SK-N-MC (cell line): ENCODE measurements around the gene ANKS6.

Source experiments
- DNase-seq: peaks from one replicate; pipeline ENCODE4 v3.0.0-alpha.2; 2011; ENCODE audit warnings: low read depth, low spot score
- H3K27ac ChIP-seq: fragments of 200-600 bp; sonication (generic); 2 replicates; pipeline ENCODE4 v1.5.1; 2016; ENCODE audit warnings: mixed run types
- H3K36me3 ChIP-seq: fragments of 200-600 bp; sonication (generic); 2 replicates; pipeline ENCODE4 v1.6.1; 2017; ENCODE audit warnings: antibody characterized with exemption, low read length, mixed read lengths; ENCODE audit not compliant: insufficient read depth
- H3K4me3 ChIP-seq: fragments of 200-600 bp; sonication (generic); 2 replicates; pipeline ENCODE4 v1.5.1; 2016
- H3K9ac ChIP-seq: fragments of 200-600 bp; sonication (generic); 2 replicates; pipeline ENCODE4 v1.8.0; 2017; ENCODE audit warnings: mixed run types, mixed read lengths; ENCODE audit not compliant: insufficient read length
- H3K9me3 ChIP-seq: fragments of 200-600 bp; sonication (generic); 2 replicates; pipeline ENCODE4 v1.6.1; 2017; ENCODE audit warnings: low read depth, mild to moderate bottlenecking, antibody characterized with exemption, low read length, moderate library complexity, mixed read lengths
- EZH2 ChIP-seq: fragments of 200-600 bp; sonication (generic); IDR thresholded peaks from one replicate; pipeline ENCODE4 v1.6.1; 2017; ENCODE audit warnings: antibody characterized with exemption
- FOXP2 ChIP-seq: optimal IDR thresholded peaks from 2 replicates; pipeline ENCODE3; 2011; ENCODE audit warnings: mild to moderate bottlenecking, moderate library complexity; ENCODE audit not compliant: insufficient read depth; ENCODE audit errors: extremely low read length, control extremely low read depth
- POLR2AphosphoS5 ChIP-seq: IDR thresholded peaks from 2 replicates; pipeline ENCODE4 v1.6.1; 2012; ENCODE audit warnings: mild to moderate bottlenecking, low read depth, low read length, borderline replicate concordance

The ANKS6 gene

DNA sequence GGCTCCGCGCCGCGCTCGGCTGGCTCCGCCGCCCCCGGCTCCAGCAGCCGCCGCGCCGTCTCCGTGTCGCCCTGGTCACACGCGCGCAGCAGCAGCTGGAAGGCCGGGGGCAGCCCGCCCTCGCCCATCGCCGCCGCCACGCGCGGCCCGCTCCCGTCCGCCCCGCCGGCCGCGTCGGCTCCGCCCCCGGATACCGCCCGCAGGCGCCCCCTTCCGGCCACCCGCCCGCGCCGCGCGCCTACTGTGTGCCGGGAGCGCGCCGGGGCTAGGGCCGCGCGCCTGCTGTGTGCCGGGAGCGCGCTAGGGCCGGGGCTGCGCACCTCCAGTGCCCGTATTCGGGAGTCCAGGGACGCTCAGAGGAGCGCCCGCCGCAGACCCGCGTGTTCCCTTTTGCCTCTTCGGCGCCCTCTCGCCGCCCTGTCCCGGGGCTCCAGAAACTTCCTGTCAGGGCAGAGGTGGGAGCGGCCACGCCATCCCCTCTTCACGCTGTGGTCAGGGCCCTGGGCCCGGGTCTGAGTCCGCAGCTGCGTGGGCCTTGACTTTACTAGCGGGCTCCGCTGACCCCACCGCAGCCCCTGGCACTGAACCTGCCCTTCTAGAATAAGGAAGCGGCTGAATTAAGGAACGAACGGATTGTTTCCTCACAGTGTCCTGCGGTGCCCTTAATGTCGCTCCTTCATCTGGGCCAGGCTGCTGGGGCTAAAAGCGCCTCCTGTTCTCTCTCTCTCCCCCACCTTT lies at the start of gene ANKS6:
TSS of gene ANKS6 (minus strand) at position 192 of the 738 bp plus-strand sequence. CDS start at position 128, 64 bp downstream.
- DNase-seq, result no peak
- TF ChIP-seq POLR2AphosphoS5, result no peak
- no peak within 1 kb of the TSS for H3K27ac ChIP-seq

DNA sequence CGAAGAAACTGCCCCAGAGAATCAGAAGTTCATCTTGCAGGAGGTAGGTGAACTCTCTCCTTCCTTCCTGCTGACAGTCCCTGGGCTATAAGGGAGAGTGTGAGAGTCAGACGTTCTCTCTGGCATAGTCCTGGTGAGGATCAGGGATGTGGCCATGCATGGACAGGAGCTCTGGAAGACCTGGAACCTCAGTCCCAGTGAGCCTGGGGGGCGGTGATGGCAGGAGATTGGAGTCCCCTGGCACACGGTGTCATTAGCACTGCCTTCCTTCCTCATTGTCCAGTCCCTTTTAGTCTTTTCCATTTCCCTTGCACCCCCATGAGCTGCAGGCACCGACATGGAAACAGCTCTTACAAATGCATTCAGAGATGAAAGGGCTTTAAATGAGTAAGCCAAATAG lies 49.7 kb upstream of the ANKS6 start:
- no peak for DNase-seq
- no peak overlapping the region for H3K27ac ChIP-seq
- H3K4me3 ChIP-seq, result no peak overlapping the region
- no peaks in the 10 kb centered on the region for H3K9me3 ChIP-seq
- H3K9ac ChIP-seq, result no peak overlapping the region
- TF ChIP-seq EZH2, result no peak
- no peak for TF ChIP-seq FOXP2
- no peak for TF ChIP-seq POLR2AphosphoS5
- no peaks in the 10 kb centered on the region for H3K36me3 ChIP-seq

More for the DNA sequence above, at the start of gene ANKS6:
- Histone ChIP-seq H3K9ac (peak within 1 kb of the TSS; percentile 79), H3K9me3 (no peaks in the 10 kb centered on the region), H3K4me3 (peak within 1 kb of the TSS; percentile 88), H3K36me3 (no peaks in the 10 kb centered on the region)

DNA sequence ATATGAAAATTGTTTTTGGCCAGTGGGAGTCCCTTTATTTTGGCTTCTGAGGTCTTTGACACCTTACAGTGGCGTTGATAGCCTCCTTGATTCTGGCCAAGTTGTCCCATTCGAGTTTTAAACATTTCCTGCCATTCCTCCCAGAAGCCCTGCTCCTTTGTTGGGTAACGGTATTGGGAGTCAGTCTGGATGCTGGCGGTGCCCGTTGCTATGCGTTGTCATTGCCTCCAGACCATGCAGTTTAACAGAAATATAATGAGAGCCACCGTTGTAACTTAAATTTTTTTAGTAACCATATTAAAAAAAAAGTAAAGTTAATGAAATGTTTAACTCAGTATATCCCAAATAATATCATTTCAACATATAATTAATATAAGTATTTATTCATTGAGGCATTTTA lies 46.2 kb upstream of the ANKS6 start:
- no peak overlapping the region for H3K9ac ChIP-seq
- no peak for TF ChIP-seq FOXP2
- no peaks in the 10 kb centered on the region for H3K36me3 ChIP-seq
- H3K27ac ChIP-seq, result no peak overlapping the region
- H3K4me3 ChIP-seq, result no peak overlapping the region
- no peak for DNase-seq
- no peaks in the 10 kb centered on the region for H3K9me3 ChIP-seq

DNA sequence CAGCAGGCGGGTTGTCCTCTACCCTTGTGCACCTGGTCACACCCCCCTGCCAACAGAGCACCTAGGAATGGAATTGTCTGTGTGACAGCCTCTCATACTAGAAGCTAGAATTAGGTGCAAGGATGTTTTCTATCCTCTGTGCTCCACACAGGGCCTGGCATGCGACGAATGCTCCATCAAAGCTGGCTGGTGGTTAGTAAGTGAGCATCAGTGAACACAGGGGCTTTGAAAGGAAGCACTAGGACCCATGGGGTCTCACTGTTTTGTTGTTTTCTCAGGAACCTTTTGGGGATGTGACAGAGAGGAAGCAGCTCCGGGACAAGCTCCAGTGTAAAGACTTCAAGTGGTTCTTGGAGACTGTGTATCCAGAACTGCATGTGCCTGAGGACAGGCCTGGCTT lies 43.4 kb upstream of the ANKS6 start:
- H3K4me3 ChIP-seq, result no peak overlapping the region
- no peak overlapping the region for H3K27ac ChIP-seq
- TF ChIP-seq EZH2 (no peak), POLR2AphosphoS5 (no peak), FOXP2 (no peak)
- no peak overlapping the region for H3K9ac ChIP-seq
- no peaks in the 10 kb centered on the region for H3K9me3 ChIP-seq
- H3K36me3 ChIP-seq, result no peaks in the 10 kb centered on the region
- no peak for DNase-seq

DNA sequence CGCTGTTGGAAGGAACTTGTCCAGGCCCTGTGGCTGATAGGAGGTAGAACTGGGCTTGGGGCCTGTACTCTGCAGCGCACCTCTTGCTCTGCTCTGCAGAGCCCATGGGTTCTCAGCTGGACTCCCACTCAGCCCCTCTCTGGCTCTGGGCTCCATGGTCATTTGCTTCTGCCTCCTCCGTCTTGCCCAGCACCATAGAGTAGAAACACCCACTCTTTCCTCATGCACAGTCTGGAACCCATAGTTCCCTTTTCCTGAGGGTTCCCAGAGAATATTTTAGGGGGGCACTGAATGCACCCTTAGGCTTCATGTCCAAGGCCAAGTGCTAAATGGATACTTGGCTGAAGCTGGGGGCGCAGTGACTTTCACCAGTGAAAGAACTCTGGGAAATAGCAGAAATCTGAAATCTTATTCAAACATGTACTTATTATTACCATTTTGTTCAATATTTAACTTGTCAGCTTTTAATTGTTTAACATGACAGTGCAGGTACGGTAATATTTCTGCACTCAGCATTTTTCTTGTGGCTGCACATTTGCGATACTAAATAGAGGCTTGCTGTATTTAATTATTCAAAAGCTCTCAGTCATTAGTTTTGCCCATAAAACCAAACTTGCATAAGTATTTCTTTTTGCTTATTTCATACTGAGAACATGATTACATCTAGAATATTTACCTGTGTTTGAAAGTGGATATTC lies 42.7 kb upstream of the ANKS6 start:
- Histone ChIP-seq H3K27ac (no peak overlapping the region), H3K9me3 (no peaks in the 10 kb centered on the region), H3K9ac (no peak overlapping the region), H3K36me3 (no peaks in the 10 kb centered on the region), H3K4me3 (no peak overlapping the region)
- TF ChIP-seq POLR2AphosphoS5, result no peak
- no peak for TF ChIP-seq EZH2
- TF ChIP-seq FOXP2, result no peak
- no peak for DNase-seq

DNA sequence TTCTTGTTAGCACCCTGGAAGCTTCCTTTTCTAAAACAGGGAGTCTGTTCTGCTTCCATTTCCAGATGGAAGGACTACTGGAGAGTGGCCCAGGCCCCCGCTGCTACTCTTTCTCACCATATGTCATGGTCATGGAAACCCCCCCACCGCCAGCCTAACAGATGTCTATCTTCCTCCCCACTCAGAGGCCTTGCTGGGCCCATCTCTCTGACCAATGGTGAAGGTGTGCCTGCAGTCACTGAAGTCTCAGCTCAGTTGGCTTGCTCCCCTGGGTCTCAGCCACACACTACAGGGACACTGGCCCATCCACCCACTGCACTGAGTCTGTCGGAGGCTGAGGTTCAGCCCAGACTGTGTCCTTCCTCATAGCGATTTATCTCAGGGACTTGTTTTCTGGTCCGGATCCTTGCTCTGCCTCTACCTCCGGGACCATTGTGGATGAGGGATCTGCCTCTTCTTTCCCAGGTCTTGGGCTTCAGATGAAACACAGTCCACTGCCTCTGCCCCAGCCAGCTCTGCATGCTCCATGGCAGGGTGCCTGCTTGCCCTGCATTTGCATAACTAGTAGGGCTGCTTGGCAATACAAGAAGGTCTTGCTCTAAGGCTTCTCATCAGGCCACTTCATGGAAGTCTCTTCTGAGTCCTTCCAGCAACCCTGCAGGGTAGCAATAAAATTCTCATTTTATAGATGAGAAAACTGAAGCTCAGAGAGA lies 42.0 kb upstream of the ANKS6 start:
- Histone ChIP-seq H3K9ac (no peak overlapping the region), H3K4me3 (no peak overlapping the region), H3K27ac (no peak overlapping the region), H3K36me3 (no peaks in the 10 kb centered on the region), H3K9me3 (no peaks in the 10 kb centered on the region)
- no peak for DNase-seq
- TF ChIP-seq POLR2AphosphoS5 (no peak), EZH2 (no peak), FOXP2 (no peak)

DNA sequence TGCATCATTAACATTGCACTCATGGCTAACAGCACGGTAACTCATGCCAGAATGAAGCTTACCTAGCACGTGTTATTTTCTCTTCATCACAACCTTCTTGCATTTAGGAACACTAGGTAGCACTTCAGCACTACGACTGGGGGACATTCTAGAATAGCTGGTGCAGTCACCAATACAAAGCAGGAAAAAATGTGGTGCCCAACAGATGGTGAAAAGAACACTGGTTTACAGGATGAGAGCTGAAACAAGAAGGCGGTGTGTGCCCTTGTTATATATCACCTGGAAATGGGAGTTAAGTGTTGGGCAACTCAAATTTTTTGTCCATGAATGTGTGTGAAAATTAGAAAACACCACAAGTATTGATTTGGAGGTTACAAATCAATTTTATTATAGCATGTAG lies 41.2 kb upstream of the ANKS6 start:
- H3K4me3 ChIP-seq, result no peak overlapping the region
- no peaks in the 10 kb centered on the region for H3K36me3 ChIP-seq
- no peaks in the 10 kb centered on the region for H3K9me3 ChIP-seq
- H3K9ac ChIP-seq, result no peak overlapping the region
- no peak for DNase-seq
- no peak for TF ChIP-seq FOXP2
- TF ChIP-seq EZH2, result no peak
- no peak for TF ChIP-seq POLR2AphosphoS5
- H3K27ac ChIP-seq, result no peak overlapping the region

DNA sequence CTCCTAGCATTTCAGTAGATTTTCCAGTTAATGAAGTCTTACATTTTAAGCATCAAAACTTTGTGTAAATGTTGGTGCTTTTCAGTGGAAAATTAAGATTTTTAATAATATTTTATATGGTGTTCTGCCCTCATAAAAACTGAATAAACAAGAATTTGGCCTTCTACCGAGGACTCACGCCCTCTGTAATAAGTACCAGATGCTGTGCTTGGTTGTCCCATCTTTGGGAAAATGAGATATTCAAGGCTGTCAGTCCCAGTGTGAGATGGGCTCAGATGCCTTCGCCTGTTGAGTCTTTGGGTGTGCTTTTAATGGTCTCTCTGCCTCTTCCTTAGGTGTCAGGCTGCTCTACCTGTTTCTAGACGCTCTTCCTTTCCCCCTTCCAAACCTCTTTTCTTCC lies 39.9 kb upstream of the ANKS6 start:
- no peaks in the 10 kb centered on the region for H3K9me3 ChIP-seq
- H3K27ac ChIP-seq, result no peak overlapping the region
- H3K9ac ChIP-seq, result no peak overlapping the region
- no peak overlapping the region for H3K4me3 ChIP-seq
- TF ChIP-seq POLR2AphosphoS5, result no peak
- no peak for TF ChIP-seq EZH2
- no peak for TF ChIP-seq FOXP2
- DNase-seq, result no peak
- H3K36me3 ChIP-seq, result no peaks in the 10 kb centered on the region

DNA sequence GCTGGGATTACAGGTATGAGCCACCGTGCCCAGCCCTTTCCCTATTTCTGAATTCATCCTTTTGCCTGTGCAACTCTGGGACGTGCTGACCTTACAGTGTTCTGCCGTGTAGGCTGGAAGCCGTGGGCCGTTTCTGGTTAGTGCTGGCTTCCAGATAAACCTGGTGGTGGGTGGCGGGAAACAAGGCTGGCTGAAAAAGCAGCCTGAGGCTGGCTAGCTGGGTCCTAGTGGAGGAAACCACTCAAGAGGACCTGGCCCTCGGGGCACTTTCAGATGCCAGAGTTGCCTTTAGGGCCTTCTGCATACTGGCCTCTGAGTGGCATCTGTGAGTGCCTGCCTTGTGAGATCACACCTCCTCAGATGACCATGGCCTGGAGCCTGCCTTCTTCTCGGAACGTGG lies 38.0 kb upstream of the ANKS6 start:
- no peak for DNase-seq
- no peak for TF ChIP-seq EZH2
- TF ChIP-seq FOXP2, result no peak
- TF ChIP-seq POLR2AphosphoS5, result no peak
- Histone ChIP-seq H3K27ac (no peak overlapping the region), H3K4me3 (no peak overlapping the region), H3K36me3 (no peaks in the 10 kb centered on the region), H3K9me3 (no peaks in the 10 kb centered on the region), H3K9ac (no peak overlapping the region)
